Colonic mucosa (tissue), 4 donors: ENCODE measurements around the gene CD2AP. TPM values are rescaled to one million over a fixed set of nuclear protein-coding genes. Genes with fewer than 3 reads are reported as not detected.

Experiments
- DNase-seq: peaks from one replicate; pipeline ENCODE4 v3.0.0-alpha.2; 2020
- H3K27ac ChIP-seq: fragments of 200-600 bp; one replicate; pipeline ENCODE4 v1.8.0; 2021
- H3K27me3 ChIP-seq: fragments of 200-600 bp; one replicate; pipeline ENCODE4 v1.8.0; 2021
- H3K36me3 ChIP-seq: fragments of 200-600 bp; one replicate; pipeline ENCODE4 v1.8.0; 2021
- H3K4me1 ChIP-seq: fragments of 200-600 bp; one replicate; pipeline ENCODE4 v1.8.0; 2021; ENCODE audit warnings: mild to moderate bottlenecking
- H3K4me3 ChIP-seq: fragments of 200-600 bp; one replicate; pipeline ENCODE4 v1.8.0; 2021
- H3K9ac ChIP-seq, 2 donors: one replicate each; pipeline ENCODE4 v1.7.0; 2013; ENCODE audit warnings: control low read depth in 2 of 2, low read depth in 2 of 2, low read length in 2 of 2
- H3K9me3 ChIP-seq: fragments of 200-600 bp; one replicate; pipeline ENCODE4 v1.8.0; 2021
- intact Hi-C: fragments of 100-400 bp; cut with DNase I; formaldehyde crosslinking; loops from one replicate; pipeline ENCODE4 v1.14.1; 2022
- total RNA-seq, 2 donors: library from RNA; stranded (reverse); fragmentation: NEBNext Ultra II Directional in 1 of 2; extraction: Animal tissue kit (Norgen Biotek cat#: 25700) in 1 of 2; gene quantifications; one replicate each; pipeline ENCODE4 v1.2.1, GENCODE V29; 2021
- TF ChIP-seq, protein P1 (sequence below): fragments of 200-600 bp; IDR thresholded peaks from one replicate; pipeline ENCODE4 v1.8.0; 2022; ENCODE audit warnings: antibody characterized with exemption, mild to moderate bottlenecking
- donor health status: healthy.
- donor health status: DM: no; HTN: no; CAD: no.
- donor health status: DM: no; HTN: no; CAD: no.

CD2AP gene
- total RNA-seq, 2 donors from 2014 or later = 83.1 to 146 TPM

DNA sequence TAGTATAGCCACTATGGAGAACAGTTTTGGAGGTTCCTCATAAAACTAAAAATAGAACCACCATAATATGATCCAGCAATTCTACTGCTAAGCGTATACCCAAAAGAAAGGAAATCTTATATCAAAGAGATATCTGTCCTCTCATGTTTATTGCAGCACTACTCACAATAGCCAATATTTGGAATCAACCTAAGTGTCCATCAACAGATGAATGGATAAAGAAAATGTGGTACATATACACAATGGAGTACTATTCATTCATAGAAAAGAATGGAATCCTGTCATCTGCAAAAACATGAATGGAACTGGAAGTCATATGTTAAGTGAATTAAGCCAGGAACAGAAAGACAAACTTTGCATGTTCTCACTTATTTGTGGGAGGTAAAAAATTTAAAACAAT lies 5.7 kb upstream of the CD2AP start:
- intact Hi-C loops = no loop called here
- Histone ChIP-seq H3K4me3 (no peak overlapping the region), H3K36me3 (no peaks in the 10 kb centered on the region), H3K27ac (no peak overlapping the region), H3K27me3 (no peaks in the 10 kb centered on the region), H3K9me3 (no peaks in the 10 kb centered on the region), H3K4me1 (no peaks in the 10 kb centered on the region), H3K9ac (no peak overlapping the region)
- TF ChIP-seq, protein P1, sequence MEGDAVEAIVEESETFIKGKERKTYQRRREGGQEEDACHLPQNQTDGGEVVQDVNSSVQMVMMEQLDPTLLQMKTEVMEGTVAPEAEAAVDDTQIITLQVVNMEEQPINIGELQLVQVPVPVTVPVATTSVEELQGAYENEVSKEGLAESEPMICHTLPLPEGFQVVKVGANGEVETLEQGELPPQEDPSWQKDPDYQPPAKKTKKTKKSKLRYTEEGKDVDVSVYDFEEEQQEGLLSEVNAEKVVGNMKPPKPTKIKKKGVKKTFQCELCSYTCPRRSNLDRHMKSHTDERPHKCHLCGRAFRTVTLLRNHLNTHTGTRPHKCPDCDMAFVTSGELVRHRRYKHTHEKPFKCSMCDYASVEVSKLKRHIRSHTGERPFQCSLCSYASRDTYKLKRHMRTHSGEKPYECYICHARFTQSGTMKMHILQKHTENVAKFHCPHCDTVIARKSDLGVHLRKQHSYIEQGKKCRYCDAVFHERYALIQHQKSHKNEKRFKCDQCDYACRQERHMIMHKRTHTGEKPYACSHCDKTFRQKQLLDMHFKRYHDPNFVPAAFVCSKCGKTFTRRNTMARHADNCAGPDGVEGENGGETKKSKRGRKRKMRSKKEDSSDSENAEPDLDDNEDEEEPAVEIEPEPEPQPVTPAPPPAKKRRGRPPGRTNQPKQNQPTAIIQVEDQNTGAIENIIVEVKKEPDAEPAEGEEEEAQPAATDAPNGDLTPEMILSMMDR = no peak
- no peak for DNase-seq

DNA sequence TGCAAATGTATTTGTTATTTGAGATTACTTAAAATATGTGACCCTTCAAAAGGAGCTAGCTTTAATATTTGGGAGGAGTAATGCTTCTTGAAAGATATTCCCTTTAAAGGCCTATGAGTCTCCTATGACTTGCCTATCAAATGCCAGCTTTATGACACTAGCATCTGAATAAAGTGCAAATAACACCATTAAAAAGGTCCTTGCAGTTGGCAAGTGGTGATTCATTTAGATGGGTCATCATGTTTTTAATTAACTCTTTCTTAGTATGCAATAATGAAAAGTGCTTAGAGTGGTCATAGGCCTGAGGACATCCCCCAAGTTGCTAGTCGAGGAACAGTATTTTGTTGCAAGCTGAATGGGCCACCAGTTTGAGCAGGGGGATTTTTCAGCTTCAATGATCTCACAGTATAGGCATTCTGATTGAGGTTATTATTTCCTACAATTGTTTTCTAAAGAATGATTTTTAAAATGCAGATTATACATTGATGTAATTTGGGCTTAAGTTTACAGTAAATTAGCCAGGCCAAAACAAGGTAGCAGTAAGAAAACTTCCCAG lies 3.7 kb upstream of the CD2AP start:
- Histone ChIP-seq H3K9ac (no peak overlapping the region), H3K4me3 (no peak overlapping the region), H3K27me3 (no peaks in the 10 kb centered on the region), H3K36me3 (no peaks in the 10 kb centered on the region), H3K4me1 (no peaks in the 10 kb centered on the region), H3K9me3 (no peaks in the 10 kb centered on the region), H3K27ac (no peak overlapping the region)
- intact Hi-C loops = no loop called here
- DNase-seq = no peak
- TF ChIP-seq, protein P1 = no peak

GRCh38 chr6:47475319-47475816 lies 2.2 kb upstream of the CD2AP start:
- no peaks in the 10 kb centered on the region for H3K9me3 ChIP-seq
- H3K27me3 ChIP-seq = no peaks in the 10 kb centered on the region
- H3K36me3 ChIP-seq = no peaks in the 10 kb centered on the region
- no peaks in the 10 kb centered on the region for H3K4me1 ChIP-seq
- no peak overlapping the region for H3K4me3 ChIP-seq
- intact Hi-C loops = no loop called here
- DNase-seq = no peak
- TF ChIP-seq, protein P1 = no peak
- H3K9ac ChIP-seq = no peak overlapping the region
- no peak overlapping the region for H3K27ac ChIP-seq

DNA sequence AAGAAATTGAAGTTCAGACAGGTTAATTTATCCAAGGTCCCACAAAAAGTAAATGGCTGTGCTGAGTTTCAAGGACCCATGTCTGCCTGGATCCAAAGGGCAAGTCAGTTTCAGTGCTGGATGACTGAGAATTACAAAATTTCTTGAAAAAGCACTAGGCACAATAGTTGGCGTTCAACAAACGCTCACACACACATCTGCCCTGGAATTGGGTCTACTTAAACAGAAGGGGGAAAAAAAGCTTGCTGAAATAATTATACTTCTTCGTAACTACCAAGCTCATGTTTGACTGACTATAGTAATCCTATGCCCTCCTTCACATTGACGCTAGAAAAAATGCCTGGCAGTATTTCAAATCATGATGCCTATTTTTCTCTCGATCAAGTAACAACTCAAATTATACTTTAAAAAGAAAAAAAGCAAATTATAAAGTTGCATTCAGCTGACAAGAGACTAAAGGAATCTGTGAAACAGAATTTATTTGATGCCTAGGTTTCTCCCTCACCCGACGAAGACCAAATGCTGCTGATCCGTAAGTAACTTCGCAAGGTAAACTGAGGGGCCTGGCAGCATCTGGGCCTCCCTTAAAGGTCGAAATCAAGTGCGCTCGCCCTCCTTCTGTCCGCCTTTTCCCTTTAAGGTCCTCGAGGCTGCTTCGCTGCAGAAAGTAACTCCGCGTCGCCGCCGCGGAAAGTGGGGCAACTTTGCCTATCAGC lies 650 bp upstream of the CD2AP start:
- peak overlapping the region; percentile 75 for H3K4me3 ChIP-seq
- peak overlapping the region; percentile 90 to 95 for H3K9ac ChIP-seq
- H3K27me3 ChIP-seq = no peaks in the 10 kb centered on the region
- intact Hi-C loops = no loop called here
- H3K36me3 ChIP-seq = no peaks in the 10 kb centered on the region
- no peaks in the 10 kb centered on the region for H3K9me3 ChIP-seq
- H3K27ac ChIP-seq = peak overlapping the region; percentile 98
- DNase-seq = no peak
- TF ChIP-seq, protein P1 = no peak
- no peaks in the 10 kb centered on the region for H3K4me1 ChIP-seq

DNA sequence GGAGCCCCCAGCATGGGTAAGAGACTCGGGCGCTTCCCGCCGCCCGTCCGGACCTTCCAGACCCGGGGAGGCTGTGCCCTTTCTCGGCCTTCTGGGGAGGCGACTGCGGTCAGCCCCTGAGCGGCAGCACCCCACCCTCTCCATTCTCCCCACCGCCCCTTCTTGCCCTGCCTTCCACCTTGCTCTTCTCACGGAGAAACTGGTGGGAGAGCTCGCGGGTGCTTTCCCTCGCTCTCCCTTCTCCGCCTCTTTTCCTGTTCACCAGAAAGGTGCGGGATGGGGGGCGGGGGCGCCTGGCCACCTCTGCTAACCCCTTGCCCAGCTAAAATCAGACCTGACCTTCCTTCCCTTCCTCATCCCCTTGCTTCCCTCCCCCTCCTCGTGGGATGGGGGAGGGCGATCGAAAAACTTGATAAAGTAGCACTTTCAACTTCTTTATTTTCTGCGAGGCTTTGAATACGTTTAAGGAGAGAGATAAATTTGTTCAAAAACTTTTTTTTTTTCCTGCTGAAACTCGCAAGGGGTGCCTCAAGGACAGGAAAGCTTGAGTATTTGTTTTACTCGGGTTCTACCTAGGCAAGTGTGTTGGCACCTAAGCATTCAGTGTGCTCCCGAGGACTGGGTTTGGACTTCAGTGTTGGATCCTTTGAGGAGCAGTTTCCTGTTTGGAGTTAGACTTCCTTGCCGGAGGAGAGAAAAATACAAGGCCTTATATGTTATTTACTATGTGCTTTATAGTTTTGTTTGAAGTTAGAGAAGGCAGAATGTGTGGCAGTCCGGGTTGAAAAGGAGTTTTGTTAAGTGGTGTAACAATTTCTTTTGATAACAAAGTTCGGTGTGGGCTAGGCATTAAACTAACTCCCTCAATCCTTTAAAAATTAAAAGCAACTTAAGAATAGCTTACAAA lies 897 bp downstream of the CD2AP start:
- DNase-seq = no peak
- TF ChIP-seq, protein P1 = no peak

More for the DNA sequence above, 897 bp downstream of the CD2AP start:
- Histone ChIP-seq H3K27ac (peak overlapping the region; percentile 98), H3K9me3 (no peaks in the 10 kb centered on the region), H3K36me3 (no peaks in the 10 kb centered on the region), H3K4me3 (peak overlapping the region; percentile 75), H3K4me1 (peaks cover 6% of the 10 kb centered on the region), H3K9ac (peak overlapping the region; percentile 90 to 95), H3K27me3 (no peaks in the 10 kb centered on the region)
- intact Hi-C loops = no loop called here
